ENCODE data around the gene STEAP2.
A peak's percentile ranks its signal among the peaks of the same experiment; 100 is the strongest.
"Not testable (repeated sequence)": the region's sequence is repeated elsewhere in the genome, so short reads cannot be mapped to it uniquely, and the experiment has no call there.

Gene STEAP2

GRCh38 chr7:90246171-90246570, 34.6 kb downstream of the STEAP2 start:
- no peak for DNase-seq (ENCODE audit: extremely low read depth, low read depth)
- TF ChIP-seq CTCF (IDR thresholded peaks at IDR 0.05; ENCODE audit: low read depth, low read length, missing control alignments), result no peak
- H3K4me3 ChIP-seq (replicated peaks; ENCODE audit: low read depth, low read length), result peak overlapping the region; percentile 62

- no peak overlapping the region for H3K4me3 ChIP-seq (replicated peaks; ENCODE audit: low read depth, low read length)
- TF ChIP-seq CTCF (IDR thresholded peaks at IDR 0.05; ENCODE audit: low read depth, low read length, missing control alignments), result no peak
- DNase-seq (ENCODE audit: extremely low read depth, low read depth), result no peak
Measured at GRCh38 chr7:90248706-90249105, 37.2 kb downstream of the STEAP2 start.

- DNase-seq (ENCODE audit: extremely low read depth, low read depth), result no peak
- TF ChIP-seq CTCF (IDR thresholded peaks at IDR 0.05; ENCODE audit: low read depth, low read length, missing control alignments), result no peak
- H3K4me3 ChIP-seq (replicated peaks; ENCODE audit: low read depth, low read length), result no peak overlapping the region
Measured at GRCh38 chr7:90250601-90251303, 39.2 kb downstream of the STEAP2 start.

GRCh38 chr7:90251304-90251635, 39.7 kb downstream of the STEAP2 start:
- TF ChIP-seq CTCF (IDR thresholded peaks at IDR 0.05; ENCODE audit: low read depth, low read length, missing control alignments), result no peak
- DNase-seq (ENCODE audit: extremely low read depth, low read depth), result no peak
- H3K4me3 ChIP-seq (replicated peaks; ENCODE audit: low read depth, low read length), result no peak overlapping the region

GRCh38 chr7:90256011-90256410, 44.5 kb downstream of the STEAP2 start:
- not testable (repeated sequence) for H3K4me3 ChIP-seq (replicated peaks; ENCODE audit: low read depth, low read length); DNase-seq (ENCODE audit: extremely low read depth, low read depth)

GRCh38 chr7:90256778-90257177, 45.2 kb downstream of the STEAP2 start:
- no peak for DNase-seq (ENCODE audit: extremely low read depth, low read depth)
- TF ChIP-seq CTCF (IDR thresholded peaks at IDR 0.05; ENCODE audit: low read depth, low read length, missing control alignments), result no peak
- H3K4me3 ChIP-seq (replicated peaks; ENCODE audit: low read depth, low read length), result no peak overlapping the region

- DNase-seq (ENCODE audit: extremely low read depth, low read depth), result no peak
- TF ChIP-seq CTCF (IDR thresholded peaks at IDR 0.05; ENCODE audit: low read depth, low read length, missing control alignments), result no peak
- no peak overlapping the region for H3K4me3 ChIP-seq (replicated peaks; ENCODE audit: low read depth, low read length)
Measured at GRCh38 chr7:90261441-90261840, 49.9 kb downstream of the STEAP2 start.
